Measurements from ENCODE around the gene NMRAL1. TPM values are rescaled to one million over a fixed set of nuclear protein-coding genes. Genes with fewer than 3 reads are reported as not detected.

NMRAL1 gene
- total RNA-seq, 1 experiment from 2014 or later: 48.6 TPM

GRCh38 chr16:4428500-4428899, 45.9 kb downstream of the NMRAL1 start:
- H3K36me3 Mint-ChIP-seq (ENCODE audit: insufficient read depth, unreplicated experiment): peaks cover 48% of the 10 kb centered on the region
- H3K9me3 Mint-ChIP-seq (ENCODE audit: unreplicated experiment): no peaks in the 10 kb centered on the region
- ChIA-PET CTCF (interaction anchor here (0.9 kb wide), 1 partner anchor 157 kb away, joined by 3 read pairs; no protein-coding TSS in a partner anchor), POLR2A (interaction anchor here (1.5 kb wide), 1 partner anchor 12 kb away, joined by 5 read pairs; the partner anchor contains the start of gene CORO7)
- no peak for TF ChIP-seq CTCF (IDR thresholded peaks at IDR 0.05; ENCODE audit: unreplicated experiment)
- intact Hi-C loops (cut with micrococcal nuclease): no loop called here
- no peaks in the 10 kb centered on the region for H3K27me3 Mint-ChIP-seq (ENCODE audit: insufficient read depth, unreplicated experiment)
- H3K4me1 Mint-ChIP-seq (ENCODE audit: insufficient read depth, unreplicated experiment): peaks cover 15% of the 10 kb centered on the region
- H3K27ac Mint-ChIP-seq (ENCODE audit: low read depth, unreplicated experiment): no peak overlapping the region
- no TSS peak for BruUV-seq (replicated peaks)
- DNase-seq (ENCODE audit: unreplicated experiment): no peak
- H3K4me3 Mint-ChIP-seq (ENCODE audit: unreplicated experiment): no peak overlapping the region

- no peaks in the 10 kb centered on the region for H3K27me3 Mint-ChIP-seq (ENCODE audit: insufficient read depth, unreplicated experiment)
- DNase-seq (ENCODE audit: unreplicated experiment): no peak
- H3K4me3 Mint-ChIP-seq (ENCODE audit: unreplicated experiment): peak overlapping the region; percentile 95
- intact Hi-C loops (cut with micrococcal nuclease): no loop called here
- no peak for TF ChIP-seq CTCF (IDR thresholded peaks at IDR 0.05; ENCODE audit: unreplicated experiment)
- no TSS peak for BruUV-seq (replicated peaks)
- H3K36me3 Mint-ChIP-seq (ENCODE audit: insufficient read depth, unreplicated experiment): peaks cover 33% of the 10 kb centered on the region
- ChIA-PET POLR2A (interaction anchor here (0.7 to 1.5 kb wide), 9 partner anchors 8 to 188 kb away, joined by 3 to 14 read pairs (median 5); partner anchors contain the start of genes CORO7, HMOX2 and UBALD1), CTCF (interaction anchor here (0.5 to 0.7 kb wide), 5 partner anchors 11 to 157 kb away, joined by 3 to 4 read pairs (median 3); no protein-coding TSS in a partner anchor)
- H3K4me1 Mint-ChIP-seq (ENCODE audit: insufficient read depth, unreplicated experiment): peaks cover 11% of the 10 kb centered on the region
- H3K9me3 Mint-ChIP-seq (ENCODE audit: unreplicated experiment): no peaks in the 10 kb centered on the region
- H3K27ac Mint-ChIP-seq (ENCODE audit: low read depth, unreplicated experiment): peak overlapping the region; percentile 97
Observed at GRCh38 chr16:4426722-4427372, 47.6 kb downstream of the NMRAL1 start.

GRCh38 chr16:4426021-4426684, 48.3 kb downstream of the NMRAL1 start:
- intact Hi-C loops (cut with micrococcal nuclease): no loop called here
- H3K27me3 Mint-ChIP-seq (ENCODE audit: insufficient read depth, unreplicated experiment): no peaks in the 10 kb centered on the region
- DNase-seq (ENCODE audit: unreplicated experiment): no peak
- TF ChIP-seq CTCF (IDR thresholded peaks at IDR 0.05; ENCODE audit: unreplicated experiment): no peak
- ChIA-PET POLR2A (interaction anchor here (0.7 to 1.4 kb wide), 9 partner anchors 9 to 832 kb away, joined by 3 to 10 read pairs (median 3); partner anchors contain the start of genes CORO7, HMOX2 and UBALD1), CTCF (interaction anchor here (0.5 to 0.6 kb wide), 2 partner anchors 10 to 41 kb away, joined by 3 read pairs; no protein-coding TSS in a partner anchor)
- peak overlapping the region; percentile 97 for H3K27ac Mint-ChIP-seq (ENCODE audit: low read depth, unreplicated experiment)
- H3K4me3 Mint-ChIP-seq (ENCODE audit: unreplicated experiment): peak overlapping the region; percentile 95
- H3K36me3 Mint-ChIP-seq (ENCODE audit: insufficient read depth, unreplicated experiment): peaks cover 26% of the 10 kb centered on the region
- H3K9me3 Mint-ChIP-seq (ENCODE audit: unreplicated experiment): no peaks in the 10 kb centered on the region
- peaks cover 11% of the 10 kb centered on the region for H3K4me1 Mint-ChIP-seq (ENCODE audit: insufficient read depth, unreplicated experiment)
- BruUV-seq (replicated peaks): TSS peak; percentile 52

- peaks cover 11% of the 10 kb centered on the region for H3K4me1 Mint-ChIP-seq (ENCODE audit: insufficient read depth, unreplicated experiment)
- DNase-seq (ENCODE audit: unreplicated experiment): peak; percentile 95
- no TSS peak for BruUV-seq (replicated peaks)
- intact Hi-C loops (cut with micrococcal nuclease): no loop called here
- peaks cover 20% of the 10 kb centered on the region for H3K36me3 Mint-ChIP-seq (ENCODE audit: insufficient read depth, unreplicated experiment)
- no peaks in the 10 kb centered on the region for H3K9me3 Mint-ChIP-seq (ENCODE audit: unreplicated experiment)
- peak within 1 kb of the TSS; percentile 97 for H3K27ac Mint-ChIP-seq (ENCODE audit: low read depth, unreplicated experiment)
- H3K4me3 Mint-ChIP-seq (ENCODE audit: unreplicated experiment): peak within 1 kb of the TSS; percentile 95
- ChIA-PET POLR2A (interaction anchor here (0.7 to 1.4 kb wide), 8 partner anchors 9 to 832 kb away, joined by 3 to 10 read pairs (median 4); partner anchors contain the start of gene CORO7), CTCF (no interaction called here)
- no peaks in the 10 kb centered on the region for H3K27me3 Mint-ChIP-seq (ENCODE audit: insufficient read depth, unreplicated experiment)
- TF ChIP-seq CTCF (IDR thresholded peaks at IDR 0.05; ENCODE audit: unreplicated experiment): no peak
Observed at GRCh38 chr16:4425378-4426020, 48.9 kb downstream of the NMRAL1 start, which contains the start of gene DNAJA3. TSS of gene DNAJA3 (plus strand) at chr16:4425868. CDS start at chr16:4425882, 14 bp downstream.
